HCT116 (cell line): ENCODE measurements around the gene PHF14.

Experiments
- POLR2AphosphoS5 ChIP-seq: IDR thresholded peaks from 2 replicates; pipeline ENCODE4 v1.6.1; 2011; ENCODE audit warnings: mild to moderate bottlenecking, low read depth, low read length, moderate library complexity
- RAD21 ChIP-seq: IDR thresholded peaks from 2 replicates; pipeline ENCODE4 v1.6.1; 2012; ENCODE audit warnings: low read depth, mild to moderate bottlenecking
- ZNF274 ChIP-seq: fragments of 200-500 bp; sonication (Bioruptor generic); IDR thresholded peaks from 2 replicates; pipeline ENCODE4 v1.6.1; 2014; ENCODE audit warnings: mild to moderate bottlenecking, low read depth, low read length, inconsistent platforms

- TF ChIP-seq RAD21 (no peak), ZNF274 (no peak), POLR2AphosphoS5 (no peak)
Measured at GRCh38 chr7:11039974-11040373, 66.3 kb downstream of the PHF14 start.
